ENCODE results near the gene SHPK. TPM values are rescaled to one million over a fixed set of nuclear protein-coding genes. Genes with fewer than 3 reads are reported as not detected.

SHPK gene
- total and polyA plus RNA-seq, 5 donors from 2014 or later, result 6.1 to 8.5 (median 6.9) TPM

DNA sequence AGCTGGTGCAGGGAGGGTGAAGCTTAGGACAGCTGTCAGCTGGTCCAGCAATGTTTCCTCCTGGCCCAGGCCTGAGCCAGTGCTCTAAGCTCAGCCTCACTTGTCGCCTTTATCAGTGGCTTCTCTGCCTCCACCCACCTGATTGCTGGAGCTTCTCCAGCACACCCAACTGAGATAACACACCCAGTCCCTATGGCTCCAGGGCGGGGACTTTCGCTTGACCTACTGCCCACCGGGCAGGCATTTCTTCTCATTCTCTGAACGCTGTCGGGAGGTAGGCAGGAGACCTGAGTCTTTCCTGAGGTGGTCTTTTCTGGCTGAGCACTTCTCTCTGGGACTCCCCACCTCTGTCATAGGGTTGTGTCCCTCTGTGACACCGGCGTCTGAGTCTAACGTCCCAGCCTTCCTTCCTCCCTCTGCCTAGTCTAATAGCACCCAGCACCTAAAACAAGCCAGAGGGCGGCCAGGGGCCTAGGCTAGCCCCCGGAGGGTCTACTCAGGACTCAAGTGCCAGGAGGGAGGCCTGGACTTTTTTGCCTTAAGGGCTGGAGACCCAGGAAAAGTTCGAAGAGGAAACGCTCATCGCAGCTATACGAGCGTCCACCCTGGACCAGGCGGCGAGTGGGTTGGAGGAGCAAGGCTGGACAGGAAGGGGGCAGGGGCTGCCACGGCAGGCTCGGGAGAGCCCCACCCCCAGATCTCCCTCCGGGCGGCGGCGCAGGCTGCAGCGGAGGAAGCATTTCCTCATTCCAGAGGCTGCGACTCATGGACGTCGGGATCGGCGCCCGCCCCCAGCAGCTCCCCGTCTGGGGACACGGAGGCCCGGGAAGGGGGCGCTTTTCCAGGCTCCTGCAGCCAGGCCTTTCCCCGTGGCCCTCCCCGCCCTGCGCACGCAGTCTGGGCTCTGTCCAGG is 31.6 kb upstream of the SHPK start:
- H3K27ac ChIP-seq (ENCODE audit: insufficient read depth, low read length, poor library complexity, severe bottlenecking), result peak overlapping the region; percentile 71
- H3K4me3 ChIP-seq (ENCODE audit: low read depth, low read length), result peak overlapping the region; percentile 41
- H3K9me3 ChIP-seq (ENCODE audit: control insufficient read depth in 2 of 2, low read length in 2 of 2), result no peaks in the 10 kb centered on the region
- no peaks in the 10 kb centered on the region for H3K36me3 ChIP-seq (ENCODE audit: control insufficient read depth, insufficient read depth, low read length)
- peak overlapping the region; percentile 38 to 91 (median 86) for H3K4me3 Mint-ChIP-seq
- no peaks in the 10 kb centered on the region for H3K36me3 Mint-ChIP-seq
- H3K4me1 Mint-ChIP-seq, result peaks cover 5 to 37% (median 28%) of the 10 kb centered on the region in 4 donors
- no peaks in the 10 kb centered on the region for H3K9me3 Mint-ChIP-seq
- H3K27me3 ChIP-seq (ENCODE audit: control insufficient read depth, insufficient read depth, low read length), result no peaks in the 10 kb centered on the region
- peak; percentile 2 to 15 (median 13) for DNase-seq
- H3K27ac Mint-ChIP-seq, result peak overlapping the region; percentile 59 to 71 (median 60)
- ATAC-seq (ENCODE audit: low read depth in 2 of 2), result peak in 1 of 2 donors; percentile 3
- H3K27me3 Mint-ChIP-seq, result no peaks in the 10 kb centered on the region
- peaks cover 20% of the 10 kb centered on the region for H3K4me1 ChIP-seq (ENCODE audit: control insufficient read depth, insufficient read depth, low read length, poor library complexity, severe bottlenecking)

DNA sequence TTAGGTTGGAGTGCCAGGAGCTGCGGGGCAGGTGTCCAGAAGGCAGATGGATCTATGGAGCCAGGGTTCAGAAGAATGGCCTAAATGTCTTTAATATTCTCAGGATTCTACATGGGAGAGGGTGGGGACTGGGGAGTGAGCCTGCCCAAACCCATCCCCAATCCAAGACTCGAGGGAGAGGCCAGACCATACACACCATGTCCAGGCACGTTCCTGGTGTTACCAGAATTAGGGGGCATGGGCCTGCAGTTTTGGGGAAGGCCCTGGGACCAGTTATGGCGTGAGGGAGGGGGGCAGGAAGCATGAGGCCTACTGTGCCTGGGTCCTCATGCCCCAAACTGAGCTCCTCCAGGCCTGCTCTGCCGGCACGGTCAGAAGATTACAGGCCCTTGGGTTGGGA is 30.5 kb upstream of the SHPK start:
- peaks cover 5 to 31% (median 20%) of the 10 kb centered on the region in 4 donors for H3K4me1 Mint-ChIP-seq

GRCh38 chr17:3665834-3666233 is 29.8 kb upstream of the SHPK start:
- Mint-ChIP-seq H3K9me3 (no peaks in the 10 kb centered on the region), H3K27ac (peak overlapping the region in 1 of 3 donors; percentile 52)
- no peak overlapping the region for H3K27ac ChIP-seq (ENCODE audit: insufficient read depth, low read length, poor library complexity, severe bottlenecking)

More for the DNA sequence above, 30.5 kb upstream of the SHPK start:
- DNase-seq (no peak), ATAC-seq (ENCODE audit: low read depth in 2 of 2) (no peak)
- H3K27me3 ChIP-seq (ENCODE audit: control insufficient read depth, insufficient read depth, low read length), result no peaks in the 10 kb centered on the region
- H3K9me3 ChIP-seq (ENCODE audit: control insufficient read depth in 2 of 2, low read length in 2 of 2), result no peaks in the 10 kb centered on the region
- Mint-ChIP-seq H3K36me3 (no peaks in the 10 kb centered on the region), H3K27me3 (no peaks in the 10 kb centered on the region), H3K27ac (peak overlapping the region in 1 of 3 donors; percentile 76), H3K9me3 (no peaks in the 10 kb centered on the region), H3K4me3 (peak overlapping the region; percentile 38 to 88 (median 68))
- peaks cover 20% of the 10 kb centered on the region for H3K4me1 ChIP-seq (ENCODE audit: control insufficient read depth, insufficient read depth, low read length, poor library complexity, severe bottlenecking)
- H3K27ac ChIP-seq (ENCODE audit: insufficient read depth, low read length, poor library complexity, severe bottlenecking), result no peak overlapping the region
- no peak overlapping the region for H3K4me3 ChIP-seq (ENCODE audit: low read depth, low read length)
- no peaks in the 10 kb centered on the region for H3K36me3 ChIP-seq (ENCODE audit: control insufficient read depth, insufficient read depth, low read length)

DNA sequence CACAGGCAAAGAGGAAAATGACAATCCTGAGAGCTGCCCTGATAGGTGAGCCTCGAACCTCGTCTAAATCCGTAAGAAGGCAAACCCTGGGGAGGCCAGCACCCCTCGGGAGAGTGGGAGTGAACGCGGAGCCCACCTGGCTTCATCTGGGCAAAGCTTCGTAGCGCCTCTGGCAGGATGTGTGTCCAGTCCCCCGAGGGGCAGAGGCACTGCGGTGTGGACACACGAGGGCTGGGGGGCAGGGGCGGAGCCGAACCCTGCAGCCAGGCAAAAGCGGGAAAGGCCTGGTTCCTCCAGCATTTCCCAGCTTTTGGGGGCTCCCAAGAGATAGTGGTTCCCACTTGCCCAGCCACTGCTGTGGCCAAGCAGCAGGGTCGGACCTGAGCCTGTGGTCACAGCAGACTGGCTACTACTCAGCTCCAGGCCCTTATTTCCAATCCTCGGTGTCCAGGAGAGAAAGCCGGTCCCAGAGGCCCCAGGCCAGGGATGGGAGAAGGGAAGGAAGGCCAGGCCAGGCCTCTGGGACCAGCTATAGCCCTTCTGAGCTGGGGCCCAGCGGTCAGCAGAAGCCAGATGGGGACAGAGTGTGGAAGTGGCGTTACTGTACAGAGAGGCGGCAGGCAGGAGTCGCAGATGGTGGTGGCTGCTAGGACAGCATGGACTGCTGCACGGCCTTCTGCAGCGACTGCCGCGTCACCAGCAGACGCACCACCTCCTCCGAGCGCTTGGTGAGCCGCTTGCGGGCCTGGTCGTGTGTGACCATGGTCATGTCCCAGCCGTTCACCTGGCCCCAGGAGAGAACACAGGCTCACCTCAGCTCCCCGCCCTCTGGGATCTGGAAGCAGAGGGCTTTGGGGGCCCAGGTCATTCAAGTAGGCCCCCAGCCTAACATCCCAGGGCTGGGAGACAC is 27.3 kb upstream of the SHPK start:
- Histone ChIP-seq H3K27ac (ENCODE audit: insufficient read depth, low read length, poor library complexity, severe bottlenecking) (no peak overlapping the region), H3K4me3 (ENCODE audit: low read depth, low read length) (no peak overlapping the region), H3K4me1 (ENCODE audit: control insufficient read depth, insufficient read depth, low read length, poor library complexity, severe bottlenecking) (peaks cover 10% of the 10 kb centered on the region), H3K27me3 (ENCODE audit: control insufficient read depth, insufficient read depth, low read length) (no peaks in the 10 kb centered on the region), H3K36me3 (ENCODE audit: control insufficient read depth, insufficient read depth, low read length) (no peaks in the 10 kb centered on the region), H3K9me3 (ENCODE audit: control insufficient read depth in 2 of 2, low read length in 2 of 2) (no peaks in the 10 kb centered on the region)
- DNase-seq, result no peak
- no peaks in the 10 kb centered on the region for H3K9me3 Mint-ChIP-seq
- peak overlapping the region in 2 of 4 donors; percentile 43 to 69 for H3K4me3 Mint-ChIP-seq
- H3K27ac Mint-ChIP-seq, result no peak overlapping the region
- H3K36me3 Mint-ChIP-seq, result no peaks in the 10 kb centered on the region
- peaks cover 0 to 13% (median 7%) of the 10 kb centered on the region in 4 donors for H3K4me1 Mint-ChIP-seq
- H3K27me3 Mint-ChIP-seq, result no peaks in the 10 kb centered on the region
- ATAC-seq (ENCODE audit: low read depth in 2 of 2), result no peak

More at GRCh38 chr17:3665834-3666233, 29.8 kb upstream of the SHPK start:
- no peak for ATAC-seq (ENCODE audit: low read depth in 2 of 2)
- Mint-ChIP-seq H3K4me3 (peak overlapping the region; percentile 38 to 88 (median 67)), H3K36me3 (no peaks in the 10 kb centered on the region), H3K27me3 (no peaks in the 10 kb centered on the region), H3K4me1 (peaks cover 5 to 28% (median 17%) of the 10 kb centered on the region in 4 donors)
- no peaks in the 10 kb centered on the region for H3K36me3 ChIP-seq (ENCODE audit: control insufficient read depth, insufficient read depth, low read length)
- no peaks in the 10 kb centered on the region for H3K9me3 ChIP-seq (ENCODE audit: control insufficient read depth in 2 of 2, low read length in 2 of 2)
- H3K27me3 ChIP-seq (ENCODE audit: control insufficient read depth, insufficient read depth, low read length), result no peaks in the 10 kb centered on the region
- H3K4me3 ChIP-seq (ENCODE audit: low read depth, low read length), result no peak overlapping the region
- no peak for DNase-seq
- H3K4me1 ChIP-seq (ENCODE audit: control insufficient read depth, insufficient read depth, low read length, poor library complexity, severe bottlenecking), result peaks cover 20% of the 10 kb centered on the region

DNA sequence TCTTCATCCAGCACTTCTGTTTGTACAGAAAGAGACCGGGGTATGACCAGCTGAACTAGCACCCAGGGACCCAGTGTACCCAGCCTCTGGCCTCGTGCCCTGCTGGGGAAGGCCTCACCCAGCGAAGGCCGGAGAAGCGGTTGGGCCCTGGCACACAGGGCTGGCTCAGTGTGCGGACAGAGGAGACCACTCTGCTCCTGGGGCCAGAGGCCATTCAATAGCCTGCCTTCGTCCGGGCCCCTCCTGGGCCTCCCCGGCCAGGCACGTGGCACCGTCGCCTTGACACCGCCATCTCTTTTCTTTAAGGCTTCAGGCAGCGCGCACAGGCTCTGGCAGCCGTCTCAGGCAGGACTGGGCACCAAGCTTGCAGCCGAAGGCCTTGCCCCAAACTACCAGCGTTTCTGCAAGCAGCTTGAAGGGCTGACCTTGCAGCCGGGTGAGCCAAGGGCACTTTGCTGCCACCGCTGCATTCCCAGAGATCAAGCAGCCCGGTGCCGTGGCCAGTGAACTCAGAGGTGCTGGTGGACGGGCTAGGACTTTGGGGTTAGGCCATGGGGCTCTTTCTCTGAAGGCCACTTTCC is 24.4 kb upstream of the SHPK start:
- Histone ChIP-seq H3K4me1 (ENCODE audit: control insufficient read depth, insufficient read depth, low read length, poor library complexity, severe bottlenecking) (no peaks in the 10 kb centered on the region), H3K4me3 (ENCODE audit: low read depth, low read length) (no peak overlapping the region), H3K9me3 (ENCODE audit: control insufficient read depth in 2 of 2, low read length in 2 of 2) (no peaks in the 10 kb centered on the region), H3K27me3 (ENCODE audit: control insufficient read depth, insufficient read depth, low read length) (no peaks in the 10 kb centered on the region), H3K36me3 (ENCODE audit: control insufficient read depth, insufficient read depth, low read length) (no peaks in the 10 kb centered on the region), H3K27ac (ENCODE audit: insufficient read depth, low read length, poor library complexity, severe bottlenecking) (no peak overlapping the region)
- peak overlapping the region in 1 of 3 donors; percentile 48 for H3K27ac Mint-ChIP-seq
- ATAC-seq (ENCODE audit: low read depth in 2 of 2), result no peak
- DNase-seq, result no peak
- H3K4me3 Mint-ChIP-seq, result no peak overlapping the region
- no peaks in the 10 kb centered on the region for H3K4me1 Mint-ChIP-seq
- H3K36me3 Mint-ChIP-seq, result no peaks in the 10 kb centered on the region
- H3K9me3 Mint-ChIP-seq, result peaks cover 0 to 1% (median 0%) of the 10 kb centered on the region in 7 donors
- H3K27me3 Mint-ChIP-seq, result no peaks in the 10 kb centered on the region

GRCh38 chr17:3659541-3660111 is 23.6 kb upstream of the SHPK start:
- no peaks in the 10 kb centered on the region for H3K27me3 ChIP-seq (ENCODE audit: control insufficient read depth, insufficient read depth, low read length)
- H3K36me3 Mint-ChIP-seq, result no peaks in the 10 kb centered on the region
- ATAC-seq (ENCODE audit: low read depth in 2 of 2) (no peak), DNase-seq (no peak)
- no peaks in the 10 kb centered on the region for H3K9me3 ChIP-seq (ENCODE audit: control insufficient read depth in 2 of 2, low read length in 2 of 2)
- H3K4me1 ChIP-seq (ENCODE audit: control insufficient read depth, insufficient read depth, low read length, poor library complexity, severe bottlenecking), result no peaks in the 10 kb centered on the region
- no peaks in the 10 kb centered on the region for H3K4me1 Mint-ChIP-seq
- H3K4me3 ChIP-seq (ENCODE audit: low read depth, low read length), result no peak overlapping the region
- H3K36me3 ChIP-seq (ENCODE audit: control insufficient read depth, insufficient read depth, low read length), result no peaks in the 10 kb centered on the region
- no peak overlapping the region for H3K27ac Mint-ChIP-seq
- H3K9me3 Mint-ChIP-seq, result peaks cover 0 to 1% (median 0%) of the 10 kb centered on the region in 7 donors
- no peaks in the 10 kb centered on the region for H3K27me3 Mint-ChIP-seq
- no peak overlapping the region for H3K27ac ChIP-seq (ENCODE audit: insufficient read depth, low read length, poor library complexity, severe bottlenecking)
- no peak overlapping the region for H3K4me3 Mint-ChIP-seq

Data from CD4-positive, CD25-positive, alpha-beta regulatory T cell (primary cell).